Stimulated activated CD4-positive, alpha-beta T cell treated with anti-CD3 and anti-CD28 coated beads, TNF-alpha, amount 100 ng/mL, for 1 hour (primary cell): ENCODE data around the gene C1orf210.

ENCODE experiments used
- DNase-seq, 3 donors: peaks; one replicate each; pipeline ENCODE4 v3.0.0-alpha.2; 2020; ENCODE audit warnings: low read depth in 3 of 3, low spot score in 1 of 3

The C1orf210 gene

GRCh38 chr1:43296207-43296606 is 10.8 kb upstream of the C1orf210 start:
- no peak for DNase-seq

DNA sequence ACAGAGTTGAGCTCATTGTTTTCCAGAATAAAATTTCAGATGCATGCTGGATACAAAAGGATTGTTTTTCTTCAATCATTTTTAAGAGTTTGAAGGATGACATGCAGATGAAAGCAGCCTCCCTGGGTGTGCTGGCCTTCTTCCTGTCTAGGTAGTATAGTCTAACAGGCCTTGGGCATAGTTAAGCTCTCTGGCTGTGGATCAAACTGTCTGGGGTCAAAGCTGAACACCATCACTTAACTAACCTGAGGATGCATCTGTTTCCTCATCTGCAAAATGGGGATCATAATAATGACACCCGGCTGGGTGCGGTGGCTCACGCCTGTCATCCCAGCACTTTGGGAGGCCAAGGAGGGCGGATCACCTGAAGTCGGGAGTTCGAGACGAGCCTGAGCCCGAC is 9.4 kb upstream of the C1orf210 start:
- DNase-seq, result no peak

DNA sequence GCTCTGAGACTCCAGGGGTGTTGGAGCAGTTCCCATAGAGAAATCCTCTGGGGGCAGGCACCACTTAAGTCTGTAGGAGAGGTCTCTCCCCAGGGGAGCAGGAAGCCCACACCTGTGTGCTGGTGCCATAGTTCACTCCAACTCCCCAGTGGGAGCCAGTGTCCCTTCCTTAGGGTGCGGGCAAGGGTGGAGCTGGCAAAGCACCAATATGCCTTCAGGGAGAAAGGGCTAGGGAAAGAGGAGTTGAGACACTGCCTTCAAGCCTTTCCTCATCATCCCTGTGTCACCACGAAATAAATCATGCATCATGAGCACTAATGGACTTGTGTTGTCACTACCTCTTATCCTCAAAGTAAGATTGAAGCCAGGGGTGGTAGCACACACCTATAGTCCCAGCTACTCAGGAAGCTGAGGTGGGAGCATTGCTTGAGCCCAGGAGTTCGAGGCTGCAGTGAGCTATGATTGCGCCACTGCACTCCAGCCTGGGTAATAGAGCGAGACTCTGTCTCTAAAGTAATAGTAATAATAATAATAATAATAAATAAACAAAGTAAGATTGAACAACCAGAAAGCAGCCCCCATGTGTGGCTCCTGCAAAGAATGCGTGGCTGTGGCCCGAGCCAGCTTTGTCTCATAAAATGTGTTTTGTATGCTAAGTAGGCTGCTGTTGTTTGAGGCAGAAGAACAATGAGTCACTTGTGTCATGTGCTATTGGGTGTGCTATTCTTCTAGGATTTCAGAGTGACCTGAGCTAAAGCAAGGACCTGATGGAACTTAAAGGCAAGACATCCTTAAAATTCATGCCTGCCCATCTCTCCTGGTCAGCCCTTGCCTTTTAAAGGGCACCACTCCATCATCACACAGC is 8.7 kb upstream of the C1orf210 start:
- no peak for DNase-seq

DNA sequence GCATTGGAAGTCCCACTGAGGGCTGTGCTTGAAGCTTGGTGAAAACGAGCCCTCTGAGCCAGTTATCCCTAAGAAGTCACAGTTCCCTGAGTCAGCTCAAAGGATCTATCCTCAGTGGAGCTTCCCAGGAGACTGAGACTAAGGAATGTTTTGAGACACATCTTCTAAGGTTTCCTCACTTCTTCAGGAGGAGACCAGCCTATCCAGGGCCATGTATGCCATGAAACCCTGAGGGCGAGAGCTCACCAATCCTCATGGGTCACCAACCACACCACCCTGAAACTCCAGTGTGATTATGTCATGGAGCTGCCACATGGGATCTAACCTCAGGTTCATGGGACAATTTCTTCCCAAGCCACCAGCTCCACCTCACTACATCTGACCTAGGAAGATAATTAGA is 7.8 kb upstream of the C1orf210 start:
- DNase-seq, result no peak

DNA sequence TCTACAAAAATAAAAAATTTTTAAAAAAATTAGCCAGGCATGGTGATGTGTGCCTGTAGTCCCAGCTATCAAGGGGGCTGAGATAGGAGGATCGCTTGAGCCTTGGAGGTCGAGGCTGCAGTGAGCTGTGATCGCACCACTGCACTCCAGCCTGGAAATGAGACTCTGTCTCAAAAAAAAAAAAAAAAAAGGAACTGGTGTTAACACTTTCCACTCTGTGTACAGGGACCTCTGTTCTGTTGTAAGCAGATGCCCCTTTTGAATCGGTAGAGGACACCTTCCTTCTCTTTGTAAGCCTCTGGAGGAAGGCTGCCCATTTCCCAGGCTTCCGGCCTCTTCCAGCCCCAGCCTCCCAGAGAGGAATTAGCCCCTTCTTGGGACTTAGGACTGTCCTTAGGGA is 7.3 kb upstream of the C1orf210 start:
- DNase-seq, result no peak

DNA sequence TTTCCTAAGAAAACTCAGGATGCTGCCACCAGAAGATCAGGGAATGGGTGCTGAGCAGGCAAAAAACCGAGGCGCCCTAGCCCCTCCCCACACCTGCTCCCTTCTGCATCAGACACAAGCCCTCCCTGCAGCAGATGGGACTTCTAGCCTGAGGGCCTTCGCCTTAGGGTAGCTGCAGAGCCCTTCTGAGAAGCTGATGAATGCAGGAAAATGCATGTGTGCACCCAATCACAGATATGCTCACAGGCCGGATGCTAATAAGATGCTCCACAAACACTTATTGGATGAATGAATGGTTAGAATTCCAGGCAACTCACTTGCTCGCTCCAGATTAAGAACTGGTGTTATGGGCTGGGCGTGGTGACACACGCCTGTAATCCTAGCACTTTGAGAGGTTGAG is 6.8 kb upstream of the C1orf210 start:
- DNase-seq, result no peak

- DNase-seq, result no peak
Measured at GRCh38 chr1:43288785-43289706, 3.7 kb upstream of the C1orf210 start.

GRCh38 chr1:43288058-43288784 is 2.8 kb upstream of the C1orf210 start:
- no peak for DNase-seq

- DNase-seq, result no peak
Measured at GRCh38 chr1:43286533-43286932, 1.2 kb upstream of the C1orf210 start.

DNA sequence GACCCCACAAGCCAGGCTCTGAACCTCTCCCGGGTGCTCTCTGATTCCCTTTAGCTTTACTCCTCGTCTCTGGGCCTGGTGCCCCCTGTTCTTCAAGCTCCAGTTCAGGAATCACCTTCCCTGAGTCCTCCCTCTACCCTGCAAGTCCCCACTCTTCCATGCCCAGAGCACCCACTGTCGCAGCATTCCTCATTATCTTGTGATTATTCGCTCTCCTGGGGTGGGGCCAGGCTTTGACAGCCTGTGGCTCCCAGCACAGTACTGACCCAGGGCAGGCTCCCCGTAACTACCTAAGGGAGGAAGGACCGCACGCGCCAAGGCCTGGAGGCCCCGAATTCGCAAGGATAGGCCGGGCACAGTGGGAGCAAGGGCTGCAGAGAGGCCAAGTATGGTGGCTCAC is 734 bp upstream of the C1orf210 start:
- no peak for DNase-seq

GRCh38 chr1:43284546-43285110 is 753 bp downstream of the C1orf210 start:
- DNase-seq, result no peak

GRCh38 chr1:43284065-43284464 is 1.3 kb downstream of the C1orf210 start:
- DNase-seq, result no peak

- DNase-seq, result no peak
Measured at GRCh38 chr1:43282220-43283195, 2.9 kb downstream of the C1orf210 start.

GRCh38 chr1:43280692-43281091 is 4.7 kb downstream of the C1orf210 start:
- no peak for DNase-seq

GRCh38 chr1:43279666-43280065 is 5.7 kb downstream of the C1orf210 start:
- DNase-seq, result no peak

DNA sequence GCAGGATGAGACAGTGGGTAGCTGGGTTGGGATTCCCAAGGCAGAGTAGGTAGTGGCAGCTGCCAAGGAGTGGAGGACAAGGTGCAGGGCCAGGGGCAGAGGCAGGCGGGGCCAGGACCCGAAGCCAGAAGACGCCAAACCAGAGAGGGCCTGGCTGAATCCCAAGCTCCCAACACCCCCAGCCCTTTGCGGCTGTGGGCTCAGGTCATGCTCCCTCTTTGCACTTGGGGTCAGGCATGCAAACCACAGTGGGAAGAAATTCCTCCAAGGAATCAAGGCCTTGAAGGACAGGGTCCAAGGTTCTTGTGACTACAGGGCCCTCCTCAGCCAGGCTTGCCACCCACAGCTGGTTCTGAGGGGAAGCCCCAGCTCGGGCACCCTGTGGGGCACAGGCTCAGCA is 6.2 kb downstream of the C1orf210 start:
- DNase-seq, result no peak

DNA sequence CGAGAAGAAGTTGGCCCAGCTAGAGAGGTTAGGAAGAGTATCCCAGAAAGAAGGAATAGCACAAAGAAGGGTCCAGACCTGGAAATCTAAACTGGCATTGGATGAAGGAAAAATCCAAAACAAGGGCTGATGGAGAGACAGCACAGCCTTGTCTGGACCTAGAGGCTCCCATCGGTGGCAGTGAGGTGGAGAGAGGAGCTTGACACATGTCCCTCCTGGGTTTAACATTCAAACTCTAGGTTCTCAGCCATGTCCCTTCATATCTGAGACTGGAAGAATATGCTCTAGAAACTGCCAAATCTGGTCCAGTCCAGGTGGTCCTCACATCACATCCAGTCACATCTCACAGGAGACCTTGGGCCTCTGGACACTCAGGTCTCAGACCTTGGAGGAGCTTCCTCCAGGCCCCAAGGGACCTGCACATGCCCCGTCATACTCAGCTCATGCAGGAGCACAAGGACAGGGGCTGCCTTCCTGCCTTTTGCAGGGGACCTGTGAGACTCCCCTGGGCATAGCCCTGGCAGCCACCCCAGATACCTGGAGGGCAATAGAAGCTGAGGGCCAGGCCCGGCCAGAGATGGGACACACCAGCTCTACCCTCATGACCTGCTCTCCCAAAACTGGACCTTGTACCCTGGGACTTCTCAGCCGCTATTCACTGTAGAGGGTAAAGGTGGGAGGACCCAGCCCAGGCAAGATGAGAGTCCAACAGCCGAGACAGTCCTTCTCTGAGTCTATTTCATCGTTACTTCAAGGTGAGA is 8.1 kb downstream of the C1orf210 start:
- no peak for DNase-seq

GRCh38 chr1:43276673-43277072 is 8.7 kb downstream of the C1orf210 start:
- no peak for DNase-seq
